Body of pancreas (tissue), 4 donors: ENCODE measurements around the gene FOSB.

Experiments
- CTCF ChIP-seq, 7 experiments: fragments of 450-650 bp in 4 of 7; fragments of 200-600 bp in 3 of 7; sonication (generic) in 3 of 7; IDR thresholded peaks; one replicate each; pipeline ENCODE4 v1.5.1; 2016 to 2019; ENCODE audit warnings: antibody characterized with exemption in 7 of 7
- POLR2A ChIP-seq, 3 donors: fragments of 450-650 bp; IDR thresholded peaks; one replicate each; pipeline ENCODE4 v1.6.1; 2016; ENCODE audit warnings: antibody characterized with exemption in 3 of 3, mild to moderate bottlenecking in 2 of 3

- TF ChIP-seq CTCF (IDR thresholded peaks at IDR 0.05) (no peak), POLR2A (IDR thresholded peaks at IDR 0.05) (no peak)
These were observed 8.5 kb downstream of the FOSB start for GRCh38 chr19:45476304-45476703.
